NCI-H2196 treated with DMSO at 0.1 percent for 48 hours (cell line): Measurements from ENCODE around the gene LRSAM1.
A peak's percentile ranks its signal among the peaks of the same experiment; 100 is the strongest.

Experiments
- DNase-seq: peaks from one replicate; lab custom pipeline; 2025; ENCODE audit not compliant: unreplicated experiment; lab: John Stamatoyannopoulos, UW

Gene LRSAM1

DNA sequence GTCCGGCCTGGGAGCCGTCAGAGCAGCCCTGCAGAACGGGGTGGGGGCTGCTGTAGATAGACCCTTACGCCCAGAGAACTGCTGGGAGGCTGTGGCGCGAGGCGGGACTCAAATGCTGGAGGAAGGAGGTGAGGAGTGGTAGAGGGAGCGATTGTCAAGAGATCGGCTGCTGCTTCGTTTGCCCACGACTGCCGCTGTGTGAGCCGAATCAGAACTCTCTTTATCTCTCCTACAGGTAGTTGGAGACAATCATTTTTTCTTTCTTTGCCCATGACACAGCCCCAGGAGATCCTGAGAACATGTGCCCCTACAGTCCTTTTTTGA, 26.7 kb upstream of the LRSAM1 start:
- no peak for DNase-seq

DNA sequence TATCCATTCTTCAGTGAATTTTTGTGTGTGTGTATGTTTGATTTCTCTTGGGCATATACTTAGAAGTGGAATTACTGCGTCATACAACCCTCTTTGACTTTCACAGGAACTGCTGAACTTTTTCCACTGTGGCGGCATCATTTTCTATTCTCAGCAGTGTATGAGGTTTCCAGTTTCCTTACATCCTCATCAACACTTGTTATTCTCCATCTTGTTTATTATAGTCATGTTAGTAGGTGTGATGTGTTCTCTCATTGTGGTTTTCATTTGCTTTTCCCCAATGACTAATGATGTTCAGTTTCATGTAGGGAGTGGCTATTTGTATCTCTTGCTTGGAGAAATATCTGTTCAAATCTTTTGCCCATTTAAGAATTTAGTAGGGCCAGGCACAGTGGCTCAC, 24.6 kb upstream of the LRSAM1 start:
- DNase-seq, result no peak

DNA sequence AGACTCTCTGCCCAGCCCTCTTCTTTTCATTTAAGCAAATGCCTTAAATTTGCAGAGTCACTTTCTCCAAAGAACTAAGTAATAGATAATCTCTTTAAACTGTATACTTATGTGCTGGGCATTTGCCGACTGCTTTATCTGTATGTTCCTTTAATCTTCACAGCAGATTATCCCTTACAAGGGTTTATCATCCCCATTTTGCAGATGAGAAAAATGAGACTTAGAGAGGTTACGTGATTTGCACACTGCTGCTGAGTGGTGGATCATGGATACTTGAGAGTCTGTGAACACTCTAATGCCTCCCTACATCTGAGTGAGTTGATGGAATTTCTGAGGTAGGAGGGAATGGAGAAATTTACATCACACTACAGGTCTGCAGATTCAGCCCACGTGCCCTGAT, 23.0 kb upstream of the LRSAM1 start:
- DNase-seq, result no peak

DNA sequence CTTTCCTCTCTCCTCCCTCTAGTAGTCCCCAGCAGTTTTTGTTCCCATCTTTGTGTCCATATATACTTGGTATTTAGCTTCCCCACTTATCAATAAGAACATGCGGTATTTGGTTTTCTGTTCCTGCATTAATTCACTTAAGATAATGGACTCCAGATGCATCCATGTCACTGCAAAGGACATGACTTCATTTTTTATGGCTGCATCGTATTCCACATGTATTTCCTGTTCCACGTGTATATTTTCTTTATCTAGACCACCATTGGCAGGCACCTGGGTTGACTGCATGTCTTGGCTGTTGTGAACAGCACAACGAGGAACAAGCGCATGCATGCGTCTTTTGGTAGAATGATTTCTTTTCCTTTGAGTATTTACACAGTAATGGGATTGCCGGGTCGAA, 20.9 kb upstream of the LRSAM1 start:
- no peak for DNase-seq

DNA sequence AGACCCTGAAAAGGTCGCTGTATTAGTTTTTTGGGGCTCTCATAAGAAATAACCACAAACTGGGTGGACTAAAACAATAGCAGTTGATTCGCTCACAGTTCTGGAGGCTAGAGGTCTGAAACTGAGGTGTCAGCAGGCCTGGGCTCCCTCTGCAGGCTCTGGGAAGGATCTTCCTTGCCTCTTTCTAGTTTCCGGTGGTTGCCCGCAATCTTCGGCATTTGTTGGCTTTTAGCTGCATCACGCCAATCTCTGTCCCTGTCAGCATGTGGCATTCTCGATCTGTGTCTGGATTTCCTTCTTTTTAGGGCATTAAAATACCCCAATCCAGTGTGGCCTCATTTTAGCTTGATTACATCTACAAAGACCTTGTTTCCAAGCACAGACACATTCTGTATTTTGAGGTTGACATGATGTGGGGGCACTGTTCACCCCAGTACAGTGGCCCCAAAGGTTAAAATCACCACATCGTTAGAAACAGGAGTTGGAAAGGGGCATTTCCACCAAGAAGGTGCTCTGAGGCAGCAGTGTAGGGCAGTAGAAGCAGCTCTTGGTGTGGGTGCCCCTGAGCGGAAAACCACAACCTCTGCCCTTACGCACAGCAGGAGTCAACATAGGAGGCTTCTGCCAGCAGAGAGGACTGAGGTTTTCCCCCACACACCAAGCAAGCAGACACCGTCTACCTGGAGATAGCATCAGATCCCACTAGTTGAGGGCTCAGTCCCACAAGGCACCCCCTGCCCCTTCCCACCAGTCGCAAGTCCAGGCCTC, 13.6 kb upstream of the LRSAM1 start:
- no peak for DNase-seq

DNA sequence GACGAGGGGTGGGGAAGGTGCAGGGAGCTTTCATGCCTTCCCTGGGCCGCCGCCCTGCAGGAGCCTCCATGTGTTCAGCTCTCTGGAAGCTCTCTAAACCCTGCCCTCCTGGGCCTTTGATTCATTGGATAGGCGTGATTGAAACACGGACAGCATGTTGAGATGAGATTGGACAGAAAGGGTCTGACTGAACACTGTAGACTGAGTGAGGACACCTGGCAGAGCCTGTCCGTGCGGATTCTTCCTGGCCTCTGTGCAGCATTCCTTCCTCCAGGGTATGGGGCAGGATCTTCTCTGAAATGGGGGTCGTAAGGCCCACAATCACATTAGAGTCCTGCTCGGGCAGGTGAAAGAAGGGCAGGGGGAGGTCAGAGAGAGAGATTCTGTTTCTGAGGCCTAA, 12.9 kb upstream of the LRSAM1 start:
- DNase-seq, result no peak

DNA sequence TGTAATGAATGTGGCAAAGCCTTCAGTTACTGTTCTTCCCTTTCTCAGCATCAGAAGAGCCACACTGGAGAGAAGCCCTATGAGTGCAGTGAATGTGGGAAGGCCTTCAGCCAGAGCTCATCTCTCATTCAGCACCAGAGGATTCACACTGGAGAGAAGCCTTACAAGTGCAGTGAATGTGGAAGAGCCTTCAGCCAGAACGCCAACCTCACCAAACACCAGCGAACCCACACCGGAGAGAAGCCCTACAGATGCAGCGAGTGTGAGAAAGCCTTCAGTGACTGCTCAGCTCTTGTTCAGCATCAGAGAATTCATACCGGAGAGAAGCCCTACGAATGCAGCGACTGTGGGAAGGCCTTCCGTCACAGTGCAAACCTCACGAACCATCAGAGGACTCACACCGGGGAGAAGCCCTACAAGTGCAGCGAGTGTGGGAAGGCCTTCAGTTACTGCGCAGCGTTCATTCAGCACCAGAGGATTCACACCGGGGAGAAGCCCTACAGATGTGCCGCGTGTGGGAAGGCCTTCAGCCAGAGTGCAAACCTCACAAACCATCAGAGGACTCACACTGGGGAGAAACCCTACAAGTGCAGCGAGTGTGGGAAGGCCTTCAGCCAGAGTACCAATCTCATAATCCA, 6.9 kb upstream of the LRSAM1 start:
- DNase-seq, result no peak

DNA sequence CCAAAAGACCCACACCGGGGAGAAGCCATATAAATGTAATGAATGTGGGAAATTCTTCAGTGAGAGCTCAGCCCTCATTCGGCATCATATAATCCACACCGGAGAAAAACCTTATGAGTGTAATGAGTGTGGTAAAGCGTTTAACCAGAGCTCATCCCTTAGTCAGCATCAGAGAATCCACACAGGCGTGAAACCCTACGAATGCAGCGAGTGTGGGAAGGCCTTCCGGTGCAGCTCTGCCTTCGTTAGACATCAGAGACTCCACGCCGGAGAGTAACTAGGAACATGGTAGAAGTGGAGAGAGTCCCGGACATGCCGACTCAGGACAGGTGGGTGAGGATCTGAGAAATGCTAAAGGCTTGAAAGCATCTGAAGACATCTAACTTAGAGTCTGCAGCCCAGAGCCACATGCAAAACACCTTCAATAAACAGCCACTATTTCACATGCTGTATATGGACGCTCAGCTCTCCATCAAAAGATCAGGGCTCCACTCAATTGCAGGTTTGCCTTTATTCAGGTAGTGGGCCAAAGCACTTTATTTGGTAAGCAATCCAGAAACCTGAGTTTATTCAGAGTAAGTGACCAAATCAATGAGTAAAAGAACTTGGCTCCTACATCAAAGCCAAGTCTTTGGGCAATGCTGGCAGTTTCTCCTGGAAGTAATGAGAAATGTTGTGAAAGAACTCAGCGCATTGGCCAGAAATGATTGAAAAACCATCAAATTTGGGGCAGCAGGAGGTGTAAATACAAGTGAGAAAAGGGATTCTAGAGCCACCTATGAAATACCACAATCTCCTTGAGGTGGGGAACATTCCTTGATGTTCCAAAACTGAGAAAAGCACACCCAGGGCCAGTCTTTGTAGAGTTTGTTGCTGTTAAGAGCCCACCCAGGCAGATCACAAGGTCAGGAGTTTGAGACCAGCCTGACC, 6.1 kb upstream of the LRSAM1 start:
- no peak for DNase-seq

DNA sequence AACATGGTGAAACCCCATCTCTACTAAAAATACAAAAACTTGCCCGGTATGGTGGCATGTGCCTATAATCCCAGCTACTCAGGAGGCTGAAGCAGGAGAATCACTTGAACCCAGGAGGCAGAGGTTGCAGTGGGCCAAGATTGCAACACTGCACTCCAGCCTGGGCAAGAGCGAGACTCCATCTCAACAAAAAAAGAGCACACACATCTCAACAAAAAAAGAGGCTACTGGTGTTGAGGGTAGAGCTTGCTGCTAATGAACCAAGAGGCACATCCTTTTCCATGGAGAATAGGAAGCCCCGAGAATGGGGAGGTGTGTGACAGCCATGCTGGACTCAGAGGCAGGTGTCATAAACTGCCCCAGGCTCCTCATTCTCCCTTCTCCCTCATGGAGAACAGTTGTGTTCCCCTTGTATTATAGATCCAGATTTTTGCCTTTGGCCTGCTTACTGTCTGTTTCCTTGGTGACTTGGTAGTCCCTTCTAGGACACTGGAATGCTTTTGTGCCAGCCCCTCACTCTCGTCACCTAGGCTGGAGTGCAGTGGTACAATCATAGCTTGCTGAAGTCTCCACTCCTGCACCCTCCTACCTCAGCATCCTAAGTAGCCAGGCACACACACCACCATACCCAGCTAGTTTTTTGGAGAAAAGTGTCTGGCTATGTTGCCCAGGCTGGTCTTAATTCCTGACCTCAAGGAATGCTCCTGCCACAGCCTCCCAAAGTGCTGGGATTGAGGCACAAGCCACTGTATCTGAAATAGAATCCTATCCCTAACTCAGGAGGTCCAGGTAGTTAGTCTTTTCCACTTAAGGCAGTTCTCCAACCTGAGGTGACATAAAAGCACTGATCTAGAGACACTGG, 5.2 kb upstream of the LRSAM1 start:
- DNase-seq, result no peak

DNA sequence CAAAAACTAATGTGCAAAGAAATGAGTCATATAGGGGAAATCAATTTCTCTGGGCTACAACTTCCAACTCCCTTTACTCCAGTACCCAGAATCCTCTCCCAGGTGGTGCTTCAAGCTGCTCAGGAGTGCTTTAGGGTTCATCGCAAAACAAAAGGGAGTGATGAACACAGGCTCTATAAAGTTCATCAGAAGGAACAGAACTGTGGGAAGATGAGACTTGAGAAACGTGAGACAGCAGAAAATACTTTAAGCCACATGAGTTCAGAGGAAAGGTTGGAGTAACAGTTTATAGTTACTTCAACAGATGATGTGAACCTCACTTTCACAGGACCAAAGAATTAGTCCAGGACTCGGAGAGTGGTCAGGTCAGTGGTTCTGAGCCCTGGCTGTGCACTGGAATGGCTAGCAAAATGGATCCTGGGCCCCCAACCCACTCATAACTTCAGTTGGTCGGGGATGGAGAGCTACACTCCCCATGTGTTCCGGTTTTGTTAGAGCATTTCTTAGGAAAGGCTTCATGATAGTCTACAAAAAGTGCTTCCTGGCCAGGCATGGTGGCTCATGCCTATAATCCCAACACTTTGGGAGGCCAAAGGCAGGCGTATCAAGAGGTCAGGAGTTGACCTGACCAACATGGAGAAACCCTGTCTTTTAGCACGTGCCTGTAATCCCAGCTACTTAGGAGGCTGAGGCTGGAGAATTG, 4.4 kb upstream of the LRSAM1 start:
- DNase-seq, result no peak

DNA sequence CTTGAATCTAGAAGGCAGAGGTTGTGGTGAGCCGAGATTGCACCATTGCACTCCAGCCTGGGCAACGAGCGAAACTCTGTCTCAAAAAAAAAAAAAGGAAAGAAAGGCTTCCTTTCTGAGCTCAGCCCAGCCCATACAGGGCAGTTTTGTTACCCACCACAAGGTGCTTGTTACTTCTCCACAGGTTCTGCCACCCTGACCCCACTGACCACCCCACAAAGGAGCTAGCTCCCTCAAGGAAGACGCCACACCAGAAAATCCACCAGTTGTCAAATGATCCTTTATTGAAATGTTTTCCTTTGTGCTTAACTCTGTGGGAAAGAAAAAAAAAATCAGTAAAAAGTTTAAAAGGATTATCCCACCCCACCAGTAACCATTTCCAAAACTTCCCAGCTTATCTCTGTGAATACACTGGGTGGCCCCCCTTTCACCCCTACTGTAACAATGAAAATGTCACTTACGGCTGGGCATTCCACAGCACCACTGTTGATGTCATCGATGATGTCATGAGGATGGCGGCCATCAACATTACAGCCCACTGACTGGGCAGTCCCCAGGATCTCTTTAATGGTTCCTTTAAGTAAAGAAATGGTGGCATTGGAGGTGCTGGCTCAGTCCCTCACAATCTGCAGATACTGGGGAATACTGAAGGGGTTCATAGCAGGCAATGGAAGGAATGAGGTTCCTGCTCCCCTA, 3.7 kb upstream of the LRSAM1 start:
- DNase-seq, result no peak

DNA sequence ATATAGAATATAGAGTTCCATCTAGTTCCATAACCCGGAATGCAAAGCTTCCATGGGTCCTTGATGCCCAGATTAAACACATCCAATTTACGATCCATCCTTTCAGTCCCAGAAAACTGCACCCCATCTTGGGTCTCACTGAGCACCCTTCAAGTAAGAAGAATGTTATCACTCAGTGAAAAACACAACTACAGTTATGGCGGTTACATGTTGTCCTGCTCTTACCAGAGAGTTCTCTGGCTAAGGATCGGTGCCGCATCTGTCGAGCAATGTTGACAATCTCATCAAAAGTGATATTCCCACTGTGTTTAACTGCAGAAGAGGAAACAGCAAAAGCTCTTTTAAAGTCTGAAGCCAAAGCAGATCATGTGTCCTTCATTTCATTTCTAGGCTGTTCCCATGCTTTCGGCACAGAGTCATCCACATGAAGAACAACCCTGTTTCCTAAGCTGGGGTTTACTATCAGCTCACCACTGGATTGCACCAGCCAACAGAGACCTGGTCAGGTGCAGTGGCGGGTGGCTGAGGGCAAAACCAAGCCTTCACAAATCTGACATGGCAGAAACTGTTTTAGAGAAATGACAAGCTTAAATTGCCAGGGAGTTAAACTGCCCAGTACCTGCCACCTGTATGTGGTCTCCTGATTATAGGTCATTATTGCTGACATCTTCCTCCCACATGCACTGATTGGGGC, 3.1 kb upstream of the LRSAM1 start:
- DNase-seq, result no peak

DNA sequence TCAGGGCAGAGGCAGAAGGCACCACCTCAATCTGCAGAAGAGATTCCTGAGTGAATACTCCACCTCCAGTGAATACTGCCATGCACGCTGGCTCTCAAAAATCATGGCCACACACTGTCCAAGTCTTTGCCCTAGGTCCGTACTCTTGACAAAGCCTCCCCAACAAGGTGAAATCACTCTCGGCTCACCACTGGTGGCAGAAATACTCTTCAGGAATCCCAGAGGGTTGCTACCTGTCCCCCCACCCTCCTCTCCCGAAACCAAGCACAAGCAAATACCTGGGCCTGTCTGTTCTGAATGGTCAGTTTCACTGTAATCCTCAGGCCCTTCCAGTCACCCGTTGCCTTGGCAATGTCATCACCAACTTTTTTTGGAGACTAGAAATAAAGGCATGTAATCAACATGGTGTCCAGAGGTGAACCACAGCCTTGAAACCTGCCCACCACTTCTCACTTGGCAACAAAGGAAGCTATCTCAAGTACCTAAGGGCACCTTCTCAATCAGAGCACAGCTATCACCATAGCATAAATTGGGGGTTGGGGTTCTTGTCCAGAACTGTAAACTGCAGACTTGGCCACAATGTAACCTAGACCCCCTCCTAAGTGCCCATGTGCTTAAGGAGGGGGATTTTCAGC, 1.9 kb upstream of the LRSAM1 start:
- no peak for DNase-seq

DNA sequence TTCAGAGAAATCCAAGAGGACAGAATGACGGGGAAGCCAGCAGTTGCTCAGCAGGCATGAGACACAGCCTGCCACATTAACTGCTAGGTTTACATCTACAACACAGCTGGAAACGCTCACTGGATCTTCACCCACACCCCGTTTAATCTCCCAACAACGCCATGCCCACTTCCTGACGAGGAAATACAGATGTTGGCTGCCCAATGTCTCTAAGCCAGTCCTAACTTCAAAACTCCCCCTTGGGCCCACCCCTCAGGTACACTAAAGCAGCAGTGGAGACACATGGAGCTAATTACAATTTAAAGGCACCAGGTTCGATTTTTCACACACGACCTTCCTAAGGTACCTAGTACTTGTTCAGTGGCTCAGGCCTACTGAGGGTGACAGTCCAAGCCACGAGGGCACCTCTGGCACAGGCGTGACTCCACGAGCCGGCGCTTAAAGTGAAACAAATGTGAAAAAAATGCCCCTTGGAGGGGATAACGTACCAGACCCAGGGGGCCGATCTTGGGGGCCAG, 1.0 kb upstream of the LRSAM1 start:
- no peak for DNase-seq

DNA sequence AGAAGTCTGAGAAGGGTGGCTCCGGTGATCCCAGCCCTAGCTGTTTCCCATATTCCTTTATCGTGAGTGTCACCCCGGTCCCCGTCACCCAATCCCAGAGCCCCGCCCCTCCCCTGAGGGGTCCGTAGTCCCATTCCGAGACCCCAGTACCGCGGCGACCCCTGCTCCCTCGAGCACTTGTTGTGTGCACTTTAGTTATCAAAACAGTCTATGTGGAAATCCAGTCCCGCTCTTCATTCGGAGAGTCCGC, 223 bp downstream of the LRSAM1 start:
- DNase-seq, result no peak

DNA sequence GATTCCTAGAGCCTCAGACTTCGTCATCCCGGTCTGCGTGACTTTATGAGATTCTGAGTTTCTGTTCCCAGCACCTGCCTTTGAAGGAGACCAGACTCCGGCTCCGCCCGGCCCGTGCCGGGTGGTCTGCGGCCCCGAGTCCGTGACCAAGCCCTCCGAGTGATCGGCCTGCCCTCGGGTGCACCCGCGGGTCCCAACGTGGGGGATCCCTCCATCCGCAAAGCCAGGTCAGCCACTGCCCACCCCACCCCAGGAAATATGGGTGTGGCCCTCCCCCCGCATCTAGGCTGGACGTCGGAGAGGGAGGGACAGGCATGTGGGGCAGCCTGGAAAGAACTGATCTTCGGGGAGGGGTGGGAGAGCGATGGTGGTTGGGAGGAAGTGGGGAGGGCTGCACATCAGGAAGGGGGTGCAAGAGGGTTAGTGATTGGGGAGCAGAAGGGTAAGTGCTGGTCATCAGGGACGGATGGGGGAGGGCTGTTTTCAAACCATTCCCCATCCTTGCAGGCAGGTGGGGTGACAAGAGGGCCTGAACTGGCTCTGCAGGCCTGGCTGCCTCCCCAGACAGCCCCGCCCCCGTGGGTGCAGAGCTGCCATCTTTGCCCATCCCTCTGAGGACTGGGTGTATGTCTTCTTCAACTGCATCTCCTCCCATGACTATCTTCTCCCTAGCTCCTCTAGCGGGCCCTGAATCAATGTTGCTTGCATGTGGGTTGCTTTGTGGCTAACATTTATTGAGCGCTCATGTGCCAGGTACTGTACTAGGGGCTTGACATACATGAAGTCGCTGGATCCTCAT, 747 bp downstream of the LRSAM1 start:
- peak; percentile 57 for DNase-seq

DNA sequence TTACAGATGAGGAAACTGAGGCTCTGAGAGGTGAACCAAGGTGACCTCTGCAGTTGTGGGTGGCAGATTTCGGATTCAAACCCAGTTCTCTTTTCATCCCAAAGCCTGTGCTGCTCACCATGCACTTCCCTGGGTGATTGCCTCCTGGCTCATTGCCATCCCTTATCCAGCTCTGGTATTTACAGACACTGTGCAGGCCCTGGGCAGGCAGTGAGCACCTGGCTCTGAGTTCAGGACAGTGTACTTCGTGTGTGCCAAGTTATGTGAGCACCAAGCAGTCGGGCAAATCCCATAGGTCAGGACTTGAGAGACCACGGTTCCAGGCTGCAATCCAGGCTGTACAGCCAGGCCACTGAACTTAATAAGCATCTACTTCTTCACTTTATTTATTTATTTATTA, 1.4 kb downstream of the LRSAM1 start:
- DNase-seq, result peak; percentile 58
